Activated CD8-positive, alpha-beta memory T cell treated with anti-CD3 and anti-CD28 coated beads, Interleukin-2, amount 50 U/mL, for 4 hours (primary cell): ENCODE data around the gene KRT2.

Experiments used
- DNase-seq: peaks from one replicate; pipeline ENCODE4 v3.0.0-alpha.2; 2020

KRT2 gene

GRCh38 chr12:52636189-52636588 is 15.8 kb downstream of the KRT2 start:
- DNase-seq, result no peak

- DNase-seq, result no peak
These were observed 17.6 kb downstream of the KRT2 start for GRCh38 chr12:52634266-52635056.

- DNase-seq, result no peak
These were observed 18.6 kb downstream of the KRT2 start for GRCh38 chr12:52633383-52633782.

- DNase-seq, result no peak
These were observed 19.4 kb downstream of the KRT2 start for GRCh38 chr12:52632656-52633055.

- DNase-seq, result no peak
These were observed 20.1 kb downstream of the KRT2 start for GRCh38 chr12:52631676-52632459.

- DNase-seq, result no peak
These were observed 20.7 kb downstream of the KRT2 start for GRCh38 chr12:52631264-52631663.

GRCh38 chr12:52630599-52631200 is 21.3 kb downstream of the KRT2 start:
- no peak for DNase-seq

- DNase-seq, result no peak
These were observed 22.0 kb downstream of the KRT2 start for GRCh38 chr12:52630008-52630500.

GRCh38 chr12:52629281-52630007 is 22.6 kb downstream of the KRT2 start:
- DNase-seq, result no peak

GRCh38 chr12:52628841-52629240 is 23.2 kb downstream of the KRT2 start:
- DNase-seq, result no peak

- no peak for DNase-seq
These were observed 23.9 kb downstream of the KRT2 start for GRCh38 chr12:52628111-52628507.

GRCh38 chr12:52627395-52628110 is 24.5 kb downstream of the KRT2 start:
- no peak for DNase-seq

GRCh38 chr12:52622349-52622748 is 29.7 kb downstream of the KRT2 start:
- no peak for DNase-seq

- no peak for DNase-seq
These were observed 33.1 kb downstream of the KRT2 start for GRCh38 chr12:52618866-52619265.

GRCh38 chr12:52618216-52618615 is 33.8 kb downstream of the KRT2 start, which contains the start of gene KRT73:
Gene KRT73, minus strand, starts transcription at chr12:52618559. Its CDS starts 35 bp downstream, at chr12:52618524.
- DNase-seq, result no peak

GRCh38 chr12:52617403-52617785 is 34.6 kb downstream of the KRT2 start:
- DNase-seq, result no peak

- DNase-seq, result no peak
These were observed 35.2 kb downstream of the KRT2 start for GRCh38 chr12:52616680-52617402.

GRCh38 chr12:52615912-52616311 is 36.1 kb downstream of the KRT2 start:
- DNase-seq, result no peak

GRCh38 chr12:52615208-52615868 is 36.7 kb downstream of the KRT2 start:
- no peak for DNase-seq

GRCh38 chr12:52614381-52615207 is 37.4 kb downstream of the KRT2 start:
- no peak for DNase-seq
